DND-41 (cell line): Measurements from ENCODE around the gene CCBE1.

Experiments used
- EZH2 ChIP-seq: IDR thresholded peaks from 3 replicates; pipeline ENCODE4 v1.6.1; 2012; ENCODE audit warnings: borderline replicate concordance, low read depth, mild to moderate bottlenecking, moderate library complexity, low read length, inconsistent platforms; ENCODE audit not compliant: severe bottlenecking
- TF ChIP-seq, protein P1 (sequence below): IDR thresholded peaks from 2 replicates; pipeline ENCODE4 v1.5.1; 2012; ENCODE audit warnings: borderline replicate concordance, low read length, moderate library complexity, mild to moderate bottlenecking; ENCODE audit not compliant: poor library complexity, severe bottlenecking; ENCODE audit errors: extremely low read depth

DNA sequence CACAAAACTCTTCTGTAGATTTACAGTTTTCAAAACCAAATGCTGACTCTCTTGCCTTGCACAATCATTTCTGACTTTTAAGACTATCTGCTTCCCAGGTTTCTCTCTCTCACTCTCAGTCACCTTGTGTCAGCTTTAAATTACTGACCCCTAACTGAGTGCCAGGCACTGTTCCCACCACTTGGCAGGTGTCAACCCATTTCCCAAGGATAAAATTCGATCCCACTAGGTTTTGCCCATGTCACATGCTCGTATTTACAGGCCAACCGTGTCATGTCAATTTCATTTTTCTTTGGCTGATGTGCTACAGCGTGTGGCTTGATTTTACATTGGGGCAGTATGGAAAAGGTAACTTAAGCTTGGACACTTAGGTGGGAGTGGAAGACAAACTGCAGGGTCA, 312.0 kb downstream of the CCBE1 start:
- TF ChIP-seq, protein P1, sequence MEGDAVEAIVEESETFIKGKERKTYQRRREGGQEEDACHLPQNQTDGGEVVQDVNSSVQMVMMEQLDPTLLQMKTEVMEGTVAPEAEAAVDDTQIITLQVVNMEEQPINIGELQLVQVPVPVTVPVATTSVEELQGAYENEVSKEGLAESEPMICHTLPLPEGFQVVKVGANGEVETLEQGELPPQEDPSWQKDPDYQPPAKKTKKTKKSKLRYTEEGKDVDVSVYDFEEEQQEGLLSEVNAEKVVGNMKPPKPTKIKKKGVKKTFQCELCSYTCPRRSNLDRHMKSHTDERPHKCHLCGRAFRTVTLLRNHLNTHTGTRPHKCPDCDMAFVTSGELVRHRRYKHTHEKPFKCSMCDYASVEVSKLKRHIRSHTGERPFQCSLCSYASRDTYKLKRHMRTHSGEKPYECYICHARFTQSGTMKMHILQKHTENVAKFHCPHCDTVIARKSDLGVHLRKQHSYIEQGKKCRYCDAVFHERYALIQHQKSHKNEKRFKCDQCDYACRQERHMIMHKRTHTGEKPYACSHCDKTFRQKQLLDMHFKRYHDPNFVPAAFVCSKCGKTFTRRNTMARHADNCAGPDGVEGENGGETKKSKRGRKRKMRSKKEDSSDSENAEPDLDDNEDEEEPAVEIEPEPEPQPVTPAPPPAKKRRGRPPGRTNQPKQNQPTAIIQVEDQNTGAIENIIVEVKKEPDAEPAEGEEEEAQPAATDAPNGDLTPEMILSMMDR, result no peak
- no peak for TF ChIP-seq EZH2
